IMR-90 (cell line): ENCODE measurements around the gene CYB5RL. TPM values are rescaled to one million over a fixed set of nuclear protein-coding genes. Genes with fewer than 3 reads are reported as not detected.

ENCODE experiments used
- ATAC-seq: fragments of 200-7000 bp; cut with Tn5 transposase; 2 replicates; pipeline ENCODE4 v1.9.1; 2020; ENCODE audit warnings: low read depth, mild to moderate bottlenecking, moderate library complexity
- BruUV-seq: library from RNA; stranded (reverse); fragments of 400-500 nt; replicated peaks from 2 replicates; lab custom pipeline; 2021; lab: Mats Ljungman, UMichigan
- CTCF ChIA-PET: fragments of 300-600 bp; formaldehyde crosslinking; extraction: SDS; loops from one replicate; lab custom pipeline; 2021; ENCODE audit warnings: antibody characterized with exemption; lab: Yijun Ruan, JAX
- POLR2A ChIA-PET: fragments of 300-600 bp; sonication (Branson Sonifier 250); formaldehyde crosslinking; loops from one replicate; lab custom pipeline; 2022; ENCODE audit warnings: antibody characterized with exemption; ENCODE audit not compliant: unreplicated experiment; lab: Charles Lee
- DNase-seq: peaks from one replicate; pipeline ENCODE4 v3.0.0; 2013
- H2AFZ ChIP-seq: replicated peaks from 2 replicates; pipeline ENCODE3; 2013; ENCODE audit warnings: low read length, mild to moderate bottlenecking; ENCODE audit not compliant: poor library complexity
- H2AK5ac ChIP-seq: 2 replicates; pipeline ENCODE4 v1.6.1; 2013; ENCODE audit warnings: low read depth, low read length, inconsistent platforms
- H2AK9ac ChIP-seq: replicated peaks from 2 replicates; pipeline ENCODE3; 2013; ENCODE audit warnings: mild to moderate bottlenecking, low read depth, low read length, moderate library complexity; ENCODE audit not compliant: poor library complexity
- H2BK120ac ChIP-seq: 2 replicates; pipeline ENCODE4 v1.6.1; 2013; ENCODE audit warnings: low read depth, low read length, inconsistent platforms
- H2BK15ac ChIP-seq: 3 replicates; pipeline ENCODE4 v1.6.1; 2013; ENCODE audit warnings: low read depth, low read length, inconsistent platforms
- H2BK20ac ChIP-seq: 2 replicates; pipeline ENCODE4 v1.6.1; 2013; ENCODE audit warnings: low read depth, mild to moderate bottlenecking, inconsistent platforms, low read length, moderate library complexity
- H2BK5ac ChIP-seq: 2 replicates; pipeline ENCODE4 v1.6.1; 2013; ENCODE audit warnings: mild to moderate bottlenecking, low read depth, low read length, inconsistent platforms; ENCODE audit not compliant: poor library complexity, severe bottlenecking
- H3K14ac ChIP-seq: replicated peaks from 2 replicates; pipeline ENCODE4 v1.6.1; 2013; ENCODE audit warnings: low read depth, low read length, inconsistent platforms
- H3K18ac ChIP-seq: 2 replicates; pipeline ENCODE4 v1.6.1; 2013; ENCODE audit warnings: low read depth, low read length, control low read depth
- H3K23ac ChIP-seq: 2 replicates; pipeline ENCODE4 v1.6.1; 2013; ENCODE audit warnings: low read depth, low read length, inconsistent platforms
- H3K27ac ChIP-seq: 2 replicates; pipeline ENCODE4 v1.5.1; 2013; ENCODE audit warnings: mild to moderate bottlenecking, control low read depth, low read length; ENCODE audit not compliant: insufficient read depth
- H3K27me3 ChIP-seq: 2 replicates; pipeline ENCODE4 v1.6.1; 2013; ENCODE audit warnings: low read length; ENCODE audit not compliant: control insufficient read depth, insufficient read depth
- H3K36me3 ChIP-seq: 2 replicates; pipeline ENCODE4 v1.6.1; 2013; ENCODE audit warnings: low read length, mixed read lengths; ENCODE audit not compliant: control insufficient read depth, insufficient read depth
- H3K4ac ChIP-seq: 2 replicates; pipeline ENCODE4 v1.6.1; 2013; ENCODE audit warnings: low read depth, low read length, inconsistent platforms
- H3K4me1 ChIP-seq: 2 replicates; pipeline ENCODE4 v1.6.1; 2013; ENCODE audit warnings: low read length, mixed read lengths; ENCODE audit not compliant: control insufficient read depth, insufficient read depth
- H3K4me2 ChIP-seq: 2 replicates; pipeline ENCODE4 v1.6.1; 2013; ENCODE audit warnings: low read depth, mild to moderate bottlenecking, control low read depth, low read length, moderate library complexity
- H3K4me3 ChIP-seq: 2 replicates; pipeline ENCODE4 v1.5.1; 2013; ENCODE audit warnings: low read depth, mild to moderate bottlenecking, control low read depth, low read length, moderate library complexity; ENCODE audit not compliant: insufficient read depth
- H3K56ac ChIP-seq: 2 replicates; pipeline ENCODE4 v1.6.1; 2013; ENCODE audit warnings: low read length, inconsistent platforms; ENCODE audit not compliant: insufficient read depth; ENCODE audit errors: extremely low read depth
- H3K79me1 ChIP-seq, 2 experiments: 2 replicates each; pipeline ENCODE4 v1.6.1; 2013; ENCODE audit warnings: low read length in 2 of 2, inconsistent platforms in 1 of 2, low read depth in 1 of 2
- H3K9ac ChIP-seq: 2 replicates; pipeline ENCODE4 v1.6.1; 2013; ENCODE audit warnings: low read depth, low read length, control low read depth
- H3K9me1 ChIP-seq: 2 replicates; pipeline ENCODE4 v1.6.1; 2013; ENCODE audit warnings: low read length, inconsistent platforms; ENCODE audit not compliant: insufficient read depth
- H3K9me3 ChIP-seq: 2 replicates; pipeline ENCODE4 v1.6.1; 2013; ENCODE audit warnings: low read length; ENCODE audit not compliant: control insufficient read depth, insufficient read depth
- H4K20me1 ChIP-seq: 2 replicates; pipeline ENCODE4 v1.6.1; 2013; ENCODE audit warnings: low read length, inconsistent platforms; ENCODE audit not compliant: insufficient read depth
- H4K5ac ChIP-seq: 2 replicates; pipeline ENCODE4 v1.6.1; 2013; ENCODE audit warnings: mild to moderate bottlenecking, low read depth, low read length, control low read depth
- H4K8ac ChIP-seq, 2 experiments: 2 replicates each; pipeline ENCODE4 v1.6.1; 2013; ENCODE audit warnings: low read depth in 2 of 2, low read length in 2 of 2, control low read depth in 1 of 2, inconsistent platforms in 1 of 2
- H4K91ac ChIP-seq: 2 replicates; pipeline ENCODE4 v1.6.1; 2013; ENCODE audit warnings: low read depth, low read length, inconsistent platforms; ENCODE audit not compliant: insufficient read depth
- BHLHE40 ChIP-seq: fragments of 150-350 bp; IDR thresholded peaks from 2 replicates; pipeline ENCODE4 v1.6.1; 2016; ENCODE audit warnings: mild to moderate bottlenecking, low read depth, low read length
- CEBPB ChIP-seq: IDR thresholded peaks from 2 replicates; pipeline ENCODE4 v1.6.1; 2012; ENCODE audit warnings: low read depth, low read length, improper control_type of control experiment
- CHD1 ChIP-seq: IDR thresholded peaks from 2 replicates; pipeline ENCODE4 v1.6.1; 2012; ENCODE audit warnings: low read depth, low read length, improper control_type of control experiment
- MXI1 ChIP-seq: IDR thresholded peaks from 2 replicates; pipeline ENCODE4 v1.6.1; 2012; ENCODE audit warnings: low read depth, mild to moderate bottlenecking, low read length, moderate library complexity, borderline replicate concordance
- POLR2A ChIP-seq: IDR thresholded peaks from 2 replicates; pipeline ENCODE4 v1.6.1; 2012; ENCODE audit warnings: mild to moderate bottlenecking, low read depth, low read length
- RFX5 ChIP-seq: IDR thresholded peaks from 2 replicates; pipeline ENCODE4 v1.8.0; 2012; ENCODE audit warnings: low read depth, mild to moderate bottlenecking, low read length, moderate library complexity
- WGBS, 2 experiments: methylation state at CpG; one replicate each; pipeline versions ENCODE4 v1.1.5 to v1.1.7; 2013; ENCODE audit warnings: missing lambda C conversion rate in 2 of 2; ENCODE audit not compliant: insufficient read length in 1 of 2; ENCODE audit errors: extremely low coverage in 2 of 2; 5-methylcytosine and 5-hydroxymethylcytosine counted together
- dilution Hi-C: fragments of 300-500 bp; cut with HindIII; formaldehyde crosslinking; loops from one replicate; pipeline ENCODE4 v1.14.3; 2018; ENCODE audit warnings: low sequenced_read_pairs; ENCODE audit not compliant: unreplicated experiment
- in situ Hi-C: fragments of 300-500 bp; cut with MboI; formaldehyde crosslinking; loops from 3 replicates; pipeline ENCODE4 v1.14.3; 2019; ENCODE audit warnings: low sequenced_read_pairs, inconsistent platforms, mixed read lengths
- intact Hi-C: fragments of 100-400 bp; cut with micrococcal nuclease; formaldehyde crosslinking; loops from 2 replicates; pipeline ENCODE4 v1.10.0; 2022
- polyA plus RNA-seq, 3 experiments: library from polyadenylated mRNA; depleted of rRNA; stranded (reverse); fragments of >200 nt; gene quantifications; 2 replicates each; pipeline ENCODE4 v1.2.3, GENCODE V29; 2012; ENCODE audit warnings: low replicate concordance in 1 of 3
- total RNA-seq: library from RNA; depleted of rRNA; stranded (reverse); fragments of >200 nt; gene quantifications from 2 replicates; pipeline ENCODE4 v1.2.3, GENCODE V29; 2012

Gene CYB5RL
- total and polyA plus RNA-seq, 2 of the 4 experiments (the other 2 are of a cell fraction): 3.8 to 4.3 TPM

DNA sequence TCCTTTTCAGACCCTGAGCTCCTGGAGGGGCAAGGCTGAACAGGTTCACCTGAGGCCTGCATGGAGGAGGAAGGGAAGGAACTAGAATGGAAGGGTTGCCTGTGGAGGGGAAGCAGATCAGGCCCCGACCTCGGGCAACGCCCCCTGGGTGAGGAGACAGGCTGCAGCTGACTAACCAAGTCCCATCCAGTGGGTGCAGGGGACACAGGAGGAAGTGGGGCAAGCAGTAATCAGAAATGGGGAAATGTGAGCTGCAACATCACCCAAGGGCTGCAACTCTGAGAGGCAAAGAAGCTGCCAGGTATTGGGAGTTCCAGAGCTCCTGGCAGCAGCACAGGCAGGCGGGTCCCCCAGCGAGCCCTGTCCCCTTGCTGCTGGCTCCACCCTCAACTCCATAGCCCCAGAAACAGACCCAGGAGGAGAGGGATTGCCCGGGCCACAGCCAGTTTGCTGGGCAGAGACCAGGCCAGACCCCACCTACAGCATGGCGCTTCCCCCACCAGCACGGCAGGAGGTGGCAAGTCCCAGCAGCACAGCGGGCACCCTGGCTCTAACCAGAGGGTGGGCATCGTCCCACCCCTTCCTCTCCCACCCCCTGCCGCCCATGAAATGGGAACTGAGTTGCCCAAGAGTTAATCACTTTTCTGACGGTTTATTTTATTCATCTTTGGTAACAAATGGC lies 38.7 kb upstream of the CYB5RL start:
- WGBS, 2 experiments: 89% methylated on average over 4 of the region's 12 CpGs; no CpG with 5 or more reads in 1 of the 2 experiments
- no peak overlapping the region for H3K4me3 ChIP-seq
- 0 out of 4 replicates have a peak, but pooled peaks cover 0 to under 1% of the 10 kb centered on the region in 2 experiments for H3K79me1 ChIP-seq
- no peak overlapping the region for H3K18ac ChIP-seq
- no peak overlapping the region for H4K5ac ChIP-seq
- in situ Hi-C loops: no loop called here
- no peak overlapping the region for H2AFZ ChIP-seq
- POLR2A ChIA-PET: no interaction called here
- no peak overlapping the region for H3K9ac ChIP-seq
- TF ChIP-seq MXI1 (no peak), CEBPB (no peak), RFX5 (no peak), POLR2A (no peak), CHD1 (no peak), BHLHE40 (no peak)
- no peak overlapping the region for H2BK15ac ChIP-seq
- H4K20me1 ChIP-seq: no peaks in the 10 kb centered on the region
- no peak for ATAC-seq
- no peaks in the 10 kb centered on the region for H3K9me3 ChIP-seq
- H3K4me2 ChIP-seq: no peak overlapping the region
- intact Hi-C loops: no loop called here
- H3K23ac ChIP-seq: no peak overlapping the region
- no peak overlapping the region for H3K14ac ChIP-seq
- no peak overlapping the region for H2AK9ac ChIP-seq
- no peak for DNase-seq
- H3K27ac ChIP-seq: no peak overlapping the region
- CTCF ChIA-PET: no interaction called here
- no peak overlapping the region for H2BK120ac ChIP-seq
- dilution Hi-C loops: no loop called here
- no peaks in the 10 kb centered on the region for H3K4me1 ChIP-seq
- no peak overlapping the region for H3K56ac ChIP-seq
- no peak overlapping the region for H4K91ac ChIP-seq
- H4K8ac ChIP-seq: no peak overlapping the region
- H3K4ac ChIP-seq: no peak overlapping the region
- H2AK5ac ChIP-seq: no peak overlapping the region
- peaks cover 8% of the 10 kb centered on the region; the same call in 1 of the 2 replicates for H3K9me1 ChIP-seq
- no peaks in the 10 kb centered on the region for H3K27me3 ChIP-seq
- H2BK20ac ChIP-seq: no peak overlapping the region
- BruUV-seq: no TSS peak
- peaks cover 57% of the 10 kb centered on the region for H3K36me3 ChIP-seq
- H2BK5ac ChIP-seq: no peak overlapping the region
